ENCODE data around the gene UPP2. TPM values are rescaled to one million over a fixed set of nuclear protein-coding genes. Genes with fewer than 3 reads are reported as not detected.

Gene UPP2
- polyA plus RNA-seq, 2 of the 4 experiments (the other 2 are of a cell fraction): not detected

GRCh38 chr2:158099716-158100115, 2.0 kb upstream of the UPP2 start:
- whole genome bisulfite sequencing (ENCODE audit: missing lambda C conversion rate): 28% methylated on average over 3 of the region's 3 CpGs
- POLR2A ChIA-PET: no interaction called here
- H3K9me3 ChIP-seq: no peaks in the 10 kb centered on the region
- no peak for TF ChIP-seq FOSL2 (IDR thresholded peaks at IDR 0.05)
- TF ChIP-seq FOSL2 (CRISPR knock-in tag; IDR thresholded peaks at IDR 0.05): peak; percentile 24; the same call in 1 of the 2 replicates
- TF ChIP-seq, protein P1, sequence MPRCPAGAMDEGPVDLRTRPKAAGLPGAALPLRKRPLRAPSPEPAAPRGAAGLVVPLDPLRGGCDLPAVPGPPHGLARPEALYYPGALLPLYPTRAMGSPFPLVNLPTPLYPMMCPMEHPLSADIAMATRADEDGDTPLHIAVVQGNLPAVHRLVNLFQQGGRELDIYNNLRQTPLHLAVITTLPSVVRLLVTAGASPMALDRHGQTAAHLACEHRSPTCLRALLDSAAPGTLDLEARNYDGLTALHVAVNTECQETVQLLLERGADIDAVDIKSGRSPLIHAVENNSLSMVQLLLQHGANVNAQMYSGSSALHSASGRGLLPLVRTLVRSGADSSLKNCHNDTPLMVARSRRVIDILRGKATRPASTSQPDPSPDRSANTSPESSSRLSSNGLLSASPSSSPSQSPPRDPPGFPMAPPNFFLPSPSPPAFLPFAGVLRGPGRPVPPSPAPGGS (IDR thresholded peaks at IDR 0.05): no peak
- DNase-seq (ENCODE audit: low read depth in 1 of 2, low spot score in 1 of 2) (peak in 1 of 2 experiments; percentile 46), FAIRE-seq (no peak), ATAC-seq (peak; percentile 80 to 83; a peak in 5 of 6 replicates)
- peak overlapping the region; percentile 67 to 74 for H3K27ac ChIP-seq
- no peak overlapping the region for H3K4me3 ChIP-seq
- CTCF ChIA-PET: no interaction called here
- H3K4me1 ChIP-seq: peaks cover 10% of the 10 kb centered on the region; the same call in 2 of the 3 replicates
- H3K4me2 ChIP-seq: peak overlapping the region; percentile 49

DNA sequence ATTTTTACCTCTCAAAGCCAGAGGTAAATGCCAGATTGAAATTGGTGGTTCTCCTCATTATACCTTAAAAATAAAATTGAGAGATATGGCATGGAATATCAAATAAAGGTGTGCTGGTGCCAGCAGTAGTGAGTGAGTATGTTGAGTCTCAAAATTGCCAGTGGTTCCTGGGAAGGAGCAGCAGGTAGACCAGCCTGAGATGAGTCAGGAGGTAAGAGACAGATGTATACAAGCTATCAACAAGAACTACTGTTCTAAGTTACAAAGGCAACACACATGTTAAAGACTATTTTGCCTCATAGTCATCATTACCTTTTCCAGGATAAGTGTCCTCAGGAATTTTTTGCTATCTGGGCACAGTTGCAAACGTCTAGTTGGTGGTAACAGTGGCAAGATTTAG, 1.3 kb upstream of the UPP2 start:
- H3K4me3 ChIP-seq: no peak overlapping the region
- no peak for DNase-seq (ENCODE audit: low read depth in 1 of 2, low spot score in 1 of 2)
- no peaks in the 10 kb centered on the region for H3K9me3 ChIP-seq
- FAIRE-seq: no peak
- ATAC-seq: no peak
- no peak for TF ChIP-seq CHD4 (IDR thresholded peaks at IDR 0.05; ENCODE audit: borderline replicate concordance)
- no peak for TF ChIP-seq SREBF2 (IDR thresholded peaks at IDR 0.05)
- no peak for TF ChIP-seq JUNB (IDR thresholded peaks at IDR 0.05)
- TF ChIP-seq CEBPB (IDR thresholded peaks at IDR 0.05): no peak
- TF ChIP-seq HOXB13 (CRISPR knock-in tag; IDR thresholded peaks at IDR 0.05; ENCODE audit: low read depth): no peak
- no peak for TF ChIP-seq EHF (CRISPR knock-in tag; IDR thresholded peaks at IDR 0.05)
- POLR2A ChIA-PET: no interaction called here
- no peak overlapping the region; a peak in 1 of 6 replicates for H3K27ac ChIP-seq
- no peak overlapping the region; the same call in 2 of the 3 replicates for H3K4me2 ChIP-seq
- peaks cover 10% of the 10 kb centered on the region; the same call in 2 of the 3 replicates for H3K4me1 ChIP-seq
- 17% methylated on average over 1 of the region's 1 CpG for WGBS (ENCODE audit: missing lambda C conversion rate)
- CTCF ChIA-PET: no interaction called here

DNA sequence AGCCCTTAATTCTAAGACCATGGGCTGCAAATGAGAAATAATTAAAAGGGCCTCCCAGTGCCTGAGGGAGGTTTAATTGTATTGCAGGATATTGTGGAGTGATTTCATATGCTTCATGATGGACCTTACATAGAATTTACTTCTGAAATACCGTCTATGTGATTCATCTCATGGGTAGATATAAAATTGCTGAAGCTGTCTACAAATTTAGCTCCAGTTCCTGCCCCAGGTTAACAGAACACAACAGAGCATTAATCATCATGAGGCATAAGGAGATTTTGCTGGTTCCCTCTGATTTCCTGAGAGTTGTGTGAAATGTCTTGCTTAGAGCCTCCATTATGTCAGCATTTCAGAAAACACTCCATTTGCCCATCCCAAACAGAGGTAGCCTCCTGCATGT, 770 bp downstream of the UPP2 start:
- H3K4me3 ChIP-seq: no peak overlapping the region
- H3K4me1 ChIP-seq: peaks cover 10% of the 10 kb centered on the region; the same call in 2 of the 3 replicates
- ChIA-PET CTCF (interaction anchor here (1.1 kb wide), 1 partner anchor 91 kb away, joined by 3 read pairs; no protein-coding TSS in a partner anchor), POLR2A (no interaction called here)
- H3K4me2 ChIP-seq: no peak overlapping the region
- TF ChIP-seq ZSCAN20 (CRISPR knock-in tag; IDR thresholded peaks at IDR 0.05) (no peak), CBX8 (IDR thresholded peaks at IDR 0.05) (no peak), KDM1A (IDR thresholded peaks at IDR 0.05; ENCODE audit: low read depth) (no peak), FOSB (CRISPR knock-in tag; IDR thresholded peaks at IDR 0.05) (no peak), POLR2A (IDR thresholded peaks at IDR 0.05; ENCODE audit: low read length) (no peak)
- TF ChIP-seq, protein P1 (IDR thresholded peaks at IDR 0.05): no peak
- TF ChIP-seq, protein P2, sequence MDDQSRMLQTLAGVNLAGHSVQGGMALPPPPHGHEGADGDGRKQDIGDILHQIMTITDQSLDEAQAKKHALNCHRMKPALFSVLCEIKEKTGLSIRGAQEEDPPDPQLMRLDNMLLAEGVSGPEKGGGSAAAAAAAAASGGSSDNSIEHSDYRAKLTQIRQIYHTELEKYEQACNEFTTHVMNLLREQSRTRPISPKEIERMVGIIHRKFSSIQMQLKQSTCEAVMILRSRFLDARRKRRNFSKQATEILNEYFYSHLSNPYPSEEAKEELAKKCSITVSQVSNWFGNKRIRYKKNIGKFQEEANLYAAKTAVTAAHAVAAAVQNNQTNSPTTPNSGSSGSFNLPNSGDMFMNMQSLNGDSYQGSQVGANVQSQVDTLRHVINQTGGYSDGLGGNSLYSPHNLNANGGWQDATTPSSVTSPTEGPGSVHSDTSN (IDR thresholded peaks at IDR 0.05): no peak
- 39% methylated on average over 1 of the region's 1 CpG for WGBS (ENCODE audit: missing lambda C conversion rate)
- H3K27ac ChIP-seq: no peak overlapping the region
- FAIRE-seq (no peak), ATAC-seq (no peak), DNase-seq (ENCODE audit: low read depth in 1 of 2, low spot score in 1 of 2) (no peak)
- no peaks in the 10 kb centered on the region for H3K9me3 ChIP-seq

DNA sequence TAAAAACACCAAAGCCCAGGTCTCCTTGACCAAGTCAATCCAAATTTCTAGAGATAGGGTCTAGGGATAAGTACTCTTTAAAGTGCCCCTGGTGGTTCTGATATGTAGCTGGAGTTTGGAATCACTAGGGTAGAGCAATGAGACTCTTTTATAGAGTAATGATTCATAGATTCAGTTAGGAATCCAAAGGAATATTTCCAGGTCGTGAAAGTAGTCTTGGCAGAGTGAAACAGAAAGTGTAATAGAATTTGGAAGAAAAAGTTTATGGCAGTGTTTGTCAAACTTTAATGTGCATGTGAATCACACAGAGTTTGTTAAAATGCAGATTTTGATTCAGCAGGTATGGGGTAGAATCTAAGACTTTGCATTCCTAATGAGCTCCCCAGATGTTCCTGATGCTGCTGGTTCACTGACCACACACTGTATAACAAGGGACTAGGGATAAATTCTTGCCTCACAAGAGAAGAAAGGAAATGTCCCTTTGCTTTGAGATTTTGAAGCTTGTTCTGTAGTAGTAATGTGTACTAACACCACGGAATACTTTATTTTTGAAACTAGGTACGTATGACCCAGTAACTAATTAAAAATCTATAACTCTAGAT, 1.8 kb downstream of the UPP2 start:
- ChIA-PET CTCF (no interaction called here), POLR2A (interaction anchor here (0.5 kb wide), 1 partner anchor 32 kb away, joined by 3 read pairs; no protein-coding TSS in a partner anchor)
- Histone ChIP-seq H3K4me2 (no peak overlapping the region), H3K4me1 (peaks cover 10% of the 10 kb centered on the region; the same call in 2 of the 3 replicates), H3K27ac (no peak overlapping the region), H3K4me3 (no peak overlapping the region), H3K9me3 (no peaks in the 10 kb centered on the region)
- ATAC-seq (no peak), FAIRE-seq (no peak), DNase-seq (ENCODE audit: low read depth in 1 of 2, low spot score in 1 of 2) (no peak)
- no peak for TF ChIP-seq MAX (IDR thresholded peaks at IDR 0.05)
- no peak for TF ChIP-seq CEBPB (IDR thresholded peaks at IDR 0.05)
- no peak for TF ChIP-seq PHF8 (IDR thresholded peaks at IDR 0.05; ENCODE audit: borderline replicate concordance, low read depth)
- no peak for TF ChIP-seq JUN (IDR thresholded peaks at IDR 0.05)
- no peak for TF ChIP-seq ZSCAN20 (CRISPR knock-in tag; IDR thresholded peaks at IDR 0.05)
- TF ChIP-seq FOSB (CRISPR knock-in tag; IDR thresholded peaks at IDR 0.05): no peak
- no peak for TF ChIP-seq RNF2 (IDR thresholded peaks at IDR 0.05; ENCODE audit: borderline replicate concordance, low read depth)
- no peak for TF ChIP-seq ZC3H11A (IDR thresholded peaks at IDR 0.05)
- TF ChIP-seq, protein P3, sequence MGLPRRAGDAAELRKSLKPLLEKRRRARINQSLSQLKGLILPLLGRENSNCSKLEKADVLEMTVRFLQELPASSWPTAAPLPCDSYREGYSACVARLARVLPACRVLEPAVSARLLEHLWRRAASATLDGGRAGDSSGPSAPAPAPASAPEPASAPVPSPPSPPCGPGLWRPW (IDR thresholded peaks at IDR 0.05): no peak
- no peak for TF ChIP-seq ELK1 (IDR thresholded peaks at IDR 0.05; ENCODE audit: low read depth, low read length)
- no peak for TF ChIP-seq CBX2 (IDR thresholded peaks at IDR 0.05; ENCODE audit: borderline replicate concordance, low read depth)
- TF ChIP-seq CBX8 (IDR thresholded peaks at IDR 0.05): no peak
- no peak for TF ChIP-seq FOSL2 (IDR thresholded peaks at IDR 0.05)
- TF ChIP-seq FOSL2 (CRISPR knock-in tag; IDR thresholded peaks at IDR 0.05): no peak
- no peak for TF ChIP-seq TFCP2L1 (CRISPR knock-in tag; IDR thresholded peaks at IDR 0.05)
- WGBS (ENCODE audit: missing lambda C conversion rate): 61% methylated on average over 3 of the region's 3 CpGs

All from A549 (cell line).